ENCODE data around the gene YJU2. TPM values are rescaled to one million over a fixed set of nuclear protein-coding genes. Genes with fewer than 3 reads are reported as not detected.

YJU2 gene
- total and polyA plus RNA-seq, 2 experiments from 2014 or later = 28.8 to 33.4 TPM

GRCh38 chr19:4260613-4261191 lies 13.8 kb downstream of the YJU2 start:
- Histone ChIP-seq H3K4me2 (no peak overlapping the region), H3F3A (replicated peaks; ENCODE audit: low read depth) (no peaks in the 10 kb centered on the region), H3K9me2 (ENCODE audit: insufficient read depth) (no peaks in the 10 kb centered on the region), H2AFZ (no peak overlapping the region), H3K27me3 (ENCODE audit: insufficient read depth) (no peaks in the 10 kb centered on the region), H3K36me3 (ENCODE audit: insufficient read depth) (peaks cover 5% of the 10 kb centered on the region; the same call in 1 of the 2 replicates), H3K27ac (ENCODE audit: low read depth) (no peak overlapping the region), H3K4me1 (ENCODE audit: insufficient read depth) (no peaks in the 10 kb centered on the region), H3K79me2 (replicated peaks; ENCODE audit: insufficient read depth) (no peaks in the 10 kb centered on the region), H3K4me3 (no peak overlapping the region), H4K20me1 (replicated peaks; ENCODE audit: insufficient read depth) (no peaks in the 10 kb centered on the region)
- ATAC-seq = no peak
- Mint-ChIP-seq H3K27ac (no peak overlapping the region), H3K4me3 (no peak overlapping the region), H3K27me3 (ENCODE audit: insufficient read depth, low read depth, poor library complexity) (no peaks in the 10 kb centered on the region), H3K36me3 (ENCODE audit: low read depth) (peaks cover 46% of the 10 kb centered on the region), H3K4me1 (no peaks in the 10 kb centered on the region), H3K9me3 (peaks cover 8% of the 10 kb centered on the region)
- no peak for DNase-seq (ENCODE audit: low spot score)
- no peak for TF ChIP-seq NANOG (IDR thresholded peaks at IDR 0.05; ENCODE audit: borderline replicate concordance)
- no peak for TF ChIP-seq STAT1 (IDR thresholded peaks at IDR 0.05; ENCODE audit: unreplicated experiment)
- no peak for TF ChIP-seq EZH2phosphoT487 (IDR thresholded peaks at IDR 0.05; ENCODE audit: unreplicated experiment)
- no peak for TF ChIP-seq ZNF331 (CRISPR knock-in tag; IDR thresholded peaks at IDR 0.05; ENCODE audit: low read depth)
- TF ChIP-seq ZNF114 (CRISPR knock-in tag; IDR thresholded peaks at IDR 0.05) = no peak
- TF ChIP-seq REST (IDR thresholded peaks at IDR 0.05; ENCODE audit: unreplicated experiment) = no peak
- TF ChIP-seq CTCF (conservative IDR thresholded peaks at IDR 0.05; ENCODE audit: low read depth in 2 of 2) = no peak

- no peaks in the 10 kb centered on the region for H3K9me2 ChIP-seq (ENCODE audit: insufficient read depth)
- no peaks in the 10 kb centered on the region; the same call in 1 of the 2 replicates for H3K36me3 ChIP-seq (ENCODE audit: insufficient read depth)
- no peak for DNase-seq (ENCODE audit: low spot score)
- no peaks in the 10 kb centered on the region; the same call in 1 of the 2 replicates for H4K20me1 ChIP-seq (replicated peaks; ENCODE audit: insufficient read depth)
- no peak for ATAC-seq
- Mint-ChIP-seq H3K36me3 (ENCODE audit: low read depth) (peaks cover 36% of the 10 kb centered on the region), H3K27ac (no peak overlapping the region), H3K27me3 (ENCODE audit: insufficient read depth, low read depth, poor library complexity) (peaks cover 13% of the 10 kb centered on the region), H3K4me3 (no peak overlapping the region), H3K9me3 (no peaks in the 10 kb centered on the region), H3K4me1 (0 out of 3 replicates have a peak, but pooled peaks cover 3% of the 10 kb centered on the region)
- H3K4me2 ChIP-seq = no peak overlapping the region
- H3K4me1 ChIP-seq (ENCODE audit: insufficient read depth) = no peaks in the 10 kb centered on the region
- H3K27ac ChIP-seq (ENCODE audit: low read depth) = no peak overlapping the region
- no peaks in the 10 kb centered on the region for H3K79me2 ChIP-seq (replicated peaks; ENCODE audit: insufficient read depth)
- H3K27me3 ChIP-seq (ENCODE audit: insufficient read depth) = no peaks in the 10 kb centered on the region
- no peaks in the 10 kb centered on the region; the same call in 1 of the 2 replicates for H3F3A ChIP-seq (replicated peaks; ENCODE audit: low read depth)
- no peak overlapping the region for H3K4me3 ChIP-seq
- H2AFZ ChIP-seq = no peak overlapping the region
- TF ChIP-seq REST (IDR thresholded peaks at IDR 0.05; ENCODE audit: unreplicated experiment) = no peak
- TF ChIP-seq ETS1 (IDR thresholded peaks at IDR 0.05) = no peak
- TF ChIP-seq EZH2phosphoT487 (IDR thresholded peaks at IDR 0.05; ENCODE audit: unreplicated experiment) = no peak
- TF ChIP-seq CREB1 (CRISPR knock-in tag; IDR thresholded peaks at IDR 0.05; ENCODE audit: low read depth) = no peak
- TF ChIP-seq ZNF114 (CRISPR knock-in tag; IDR thresholded peaks at IDR 0.05) = no peak
- TF ChIP-seq STAT1 (IDR thresholded peaks at IDR 0.05; ENCODE audit: unreplicated experiment) = no peak
- TF ChIP-seq EZH2 (IDR thresholded peaks at IDR 0.05; ENCODE audit: low read depth, unreplicated experiment) = no peak
- no peak for TF ChIP-seq CTCF (conservative IDR thresholded peaks at IDR 0.05; ENCODE audit: low read depth in 2 of 2)
- TF ChIP-seq ZNF331 (CRISPR knock-in tag; IDR thresholded peaks at IDR 0.05; ENCODE audit: low read depth) = no peak
These were observed 17.9 kb downstream of the YJU2 start for GRCh38 chr19:4264812-4265211.
